Subcutaneous abdominal adipose tissue (tissue), 5 donors: ENCODE results near the gene PLEKHA6.

ENCODE experiments used
- H3K27ac ChIP-seq: one replicate; pipeline ENCODE4 v1.7.0; 2013; ENCODE audit warnings: low read depth, mild to moderate bottlenecking, inconsistent platforms, low read length, moderate library complexity
- H3K27me3 ChIP-seq, 5 donors: one replicate each; pipeline ENCODE4 v1.7.0; 2013; ENCODE audit warnings: low read length in 5 of 5, inconsistent platforms in 1 of 5; ENCODE audit not compliant: control insufficient read depth in 5 of 5, insufficient read depth in 4 of 5
- H3K36me3 ChIP-seq, 5 donors: one replicate each; pipeline ENCODE4 v1.7.0; 2013; ENCODE audit warnings: low read length in 5 of 5; ENCODE audit not compliant: control insufficient read depth in 5 of 5, insufficient read depth in 5 of 5
- H3K4me1 ChIP-seq, 5 donors: one replicate each; pipeline ENCODE4 v1.7.0; 2013; ENCODE audit warnings: low read length in 5 of 5, mild to moderate bottlenecking in 3 of 5, moderate library complexity in 1 of 5; ENCODE audit not compliant: control insufficient read depth in 5 of 5, insufficient read depth in 5 of 5
- H3K4me3 ChIP-seq, 5 donors: one replicate each; pipeline ENCODE4 v1.7.0; 2013; ENCODE audit warnings: low read length in 5 of 5, low read depth in 1 of 5
- H3K9ac ChIP-seq, 5 donors: one replicate each; pipeline ENCODE4 v1.7.0; 2013; ENCODE audit warnings: low read length in 5 of 5, mild to moderate bottlenecking in 4 of 5, moderate library complexity in 3 of 5
- H3K9me3 ChIP-seq, 5 donors: one replicate each; pipeline ENCODE4 v1.7.0; 2013; ENCODE audit warnings: low read length in 5 of 5; ENCODE audit not compliant: control insufficient read depth in 5 of 5
- donor health status: healthy.
- donor health status: healthy.
- donor health status: healthy.
- donor health status: healthy.
- donor health status: healthy.

PLEKHA6 gene

GRCh38 chr1:204359474-204360255, at the start of gene PLEKHA6:
TSS of gene PLEKHA6 (minus strand) at chr1:204359929. CDS start at chr1:204273727, 86,202 bp downstream.
- peaks cover 0 to 27% (median 18%) of the 10 kb centered on the region in 5 donors for H3K4me1 ChIP-seq
- H3K9ac ChIP-seq: no peak within 1 kb of the TSS
- no peak within 1 kb of the TSS for H3K4me3 ChIP-seq

DNA sequence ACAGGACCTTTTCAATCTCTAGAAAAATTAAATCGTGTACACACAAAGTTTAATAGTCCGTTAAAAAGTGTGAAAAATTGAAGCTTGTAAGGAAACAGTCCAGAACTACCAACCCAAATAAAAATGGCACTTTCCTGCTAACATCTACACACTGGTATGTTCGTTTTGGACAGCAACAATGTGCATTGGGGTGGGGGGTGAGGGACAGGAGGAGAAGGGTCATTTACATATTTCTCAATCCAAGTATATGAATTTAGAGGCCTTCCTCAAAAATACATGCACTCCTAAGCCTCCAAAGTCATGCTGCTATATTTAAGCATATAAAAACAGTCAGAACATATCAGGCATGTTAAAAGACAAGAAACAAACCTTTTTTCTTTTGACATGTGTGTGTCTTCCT, 49.4 kb upstream of the PLEKHA6 start:
- H3K9ac ChIP-seq: peak overlapping the region; percentile 90 to 100 (median 99)
- no peaks in the 10 kb centered on the region for H3K27me3 ChIP-seq
- peaks cover 19 to 22% (median 20%) of the 10 kb centered on the region in 5 donors for H3K36me3 ChIP-seq
- H3K27ac ChIP-seq: peak overlapping the region; percentile 99
- peak overlapping the region; percentile 96 to 100 (median 97) for H3K4me3 ChIP-seq
- no peaks in the 10 kb centered on the region for H3K9me3 ChIP-seq
- H3K4me1 ChIP-seq: peaks cover 0 to 56% (median 39%) of the 10 kb centered on the region in 5 donors

More at GRCh38 chr1:204359474-204360255, at the start of gene PLEKHA6:
- Histone ChIP-seq H3K27ac (no peak within 1 kb of the TSS), H3K9me3 (no peaks in the 10 kb centered on the region), H3K27me3 (peaks cover 0 to 13% (median 0%) of the 10 kb centered on the region in 5 donors), H3K36me3 (no peaks in the 10 kb centered on the region)

DNA sequence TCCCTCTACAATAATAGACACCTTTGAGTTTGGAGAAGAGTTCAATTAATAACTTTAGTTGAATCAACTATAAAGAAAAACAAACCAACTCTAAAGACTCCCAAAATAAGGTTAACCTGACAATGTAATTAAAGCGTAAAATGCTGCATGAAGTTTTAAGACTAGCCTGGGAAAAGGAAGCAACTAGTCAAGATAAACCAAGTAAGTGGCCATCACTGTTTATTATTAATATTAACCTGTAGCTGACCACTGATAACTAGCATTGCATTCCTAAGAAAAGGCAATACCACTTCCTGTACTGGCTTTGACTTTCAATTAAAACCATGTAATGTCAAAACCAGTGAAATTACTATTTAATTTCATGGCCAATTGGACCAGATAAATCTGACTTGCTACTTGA, 48.9 kb upstream of the PLEKHA6 start:
- H3K9me3 ChIP-seq: no peaks in the 10 kb centered on the region
- H3K4me1 ChIP-seq: peaks cover 0 to 56% (median 40%) of the 10 kb centered on the region in 5 donors
- peaks cover 23 to 27% (median 25%) of the 10 kb centered on the region in 5 donors for H3K36me3 ChIP-seq
- H3K27me3 ChIP-seq: no peaks in the 10 kb centered on the region
- H3K27ac ChIP-seq: peak overlapping the region; percentile 99
- H3K9ac ChIP-seq: peak overlapping the region; percentile 90 to 100 (median 99)
- peak overlapping the region; percentile 96 to 100 (median 97) for H3K4me3 ChIP-seq

DNA sequence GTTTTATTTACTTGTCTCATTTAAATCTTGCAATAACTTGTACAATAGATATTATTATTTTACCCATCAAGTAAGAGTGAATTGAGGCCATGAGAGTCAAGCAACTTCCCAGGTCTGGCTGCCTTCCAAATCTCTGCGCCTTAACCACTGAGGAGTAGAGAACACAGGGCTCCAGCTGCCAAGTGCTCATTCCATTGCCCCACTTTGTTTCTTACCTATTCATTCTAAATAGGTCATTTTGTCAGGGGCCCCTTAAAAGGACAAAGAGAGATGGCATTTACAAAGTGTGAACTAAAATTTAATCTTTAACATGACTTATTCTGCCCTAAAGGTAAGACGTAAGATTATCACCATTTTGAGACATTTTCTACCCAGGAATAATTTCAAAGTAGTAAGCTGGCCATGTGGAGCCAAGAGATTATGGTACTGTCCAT, 48.4 kb upstream of the PLEKHA6 start:
- Histone ChIP-seq H3K27ac (peak overlapping the region; percentile 99), H3K9ac (peak overlapping the region; percentile 90 to 100 (median 99)), H3K9me3 (no peaks in the 10 kb centered on the region), H3K4me3 (peak overlapping the region; percentile 96 to 100 (median 97)), H3K36me3 (peaks cover 28 to 30% (median 29%) of the 10 kb centered on the region in 5 donors), H3K4me1 (peaks cover 0 to 56% (median 40%) of the 10 kb centered on the region in 5 donors), H3K27me3 (no peaks in the 10 kb centered on the region)

- Histone ChIP-seq H3K9me3 (no peaks in the 10 kb centered on the region), H3K4me1 (peaks cover 0 to 52% (median 39%) of the 10 kb centered on the region in 5 donors), H3K27me3 (no peaks in the 10 kb centered on the region), H3K36me3 (peaks cover 31 to 37% (median 35%) of the 10 kb centered on the region in 5 donors), H3K9ac (peak overlapping the region; percentile 90 to 100 (median 99)), H3K4me3 (peak overlapping the region; percentile 96 to 100 (median 97)), H3K27ac (peak overlapping the region; percentile 99)
Measured at GRCh38 chr1:204407295-204407971, 47.7 kb upstream of the PLEKHA6 start.

GRCh38 chr1:204406621-204407020, 46.9 kb upstream of the PLEKHA6 start:
- H3K36me3 ChIP-seq: peaks cover 31 to 42% (median 38%) of the 10 kb centered on the region in 5 donors
- peak overlapping the region; percentile 75 to 100 (median 99) for H3K9ac ChIP-seq
- H3K27ac ChIP-seq: peak overlapping the region; percentile 99
- H3K9me3 ChIP-seq: no peaks in the 10 kb centered on the region
- no peaks in the 10 kb centered on the region for H3K27me3 ChIP-seq
- H3K4me3 ChIP-seq: peak overlapping the region; percentile 96 to 100 (median 97)
- H3K4me1 ChIP-seq: peaks cover 0 to 48% (median 36%) of the 10 kb centered on the region in 5 donors

- H3K4me3 ChIP-seq: peak overlapping the region; percentile 96 to 100 (median 97)
- peak overlapping the region in 2 of 5 donors; percentile 99 for H3K9ac ChIP-seq
- no peaks in the 10 kb centered on the region for H3K27me3 ChIP-seq
- H3K36me3 ChIP-seq: peaks cover 34 to 47% (median 40%) of the 10 kb centered on the region in 5 donors
- H3K4me1 ChIP-seq: peaks cover 0 to 48% (median 36%) of the 10 kb centered on the region in 5 donors
- peak overlapping the region; percentile 32 for H3K27ac ChIP-seq
- no peaks in the 10 kb centered on the region for H3K9me3 ChIP-seq
Measured at GRCh38 chr1:204405988-204406387, 46.3 kb upstream of the PLEKHA6 start.

- no peak overlapping the region for H3K4me3 ChIP-seq
- no peak overlapping the region for H3K27ac ChIP-seq
- no peak overlapping the region for H3K9ac ChIP-seq
- peaks cover 0 to 38% (median 26%) of the 10 kb centered on the region in 5 donors for H3K4me1 ChIP-seq
- peaks cover 40 to 61% (median 51%) of the 10 kb centered on the region in 5 donors for H3K36me3 ChIP-seq
- no peaks in the 10 kb centered on the region for H3K9me3 ChIP-seq
- no peaks in the 10 kb centered on the region for H3K27me3 ChIP-seq
Measured at GRCh38 chr1:204404629-204405028, 44.9 kb upstream of the PLEKHA6 start.

DNA sequence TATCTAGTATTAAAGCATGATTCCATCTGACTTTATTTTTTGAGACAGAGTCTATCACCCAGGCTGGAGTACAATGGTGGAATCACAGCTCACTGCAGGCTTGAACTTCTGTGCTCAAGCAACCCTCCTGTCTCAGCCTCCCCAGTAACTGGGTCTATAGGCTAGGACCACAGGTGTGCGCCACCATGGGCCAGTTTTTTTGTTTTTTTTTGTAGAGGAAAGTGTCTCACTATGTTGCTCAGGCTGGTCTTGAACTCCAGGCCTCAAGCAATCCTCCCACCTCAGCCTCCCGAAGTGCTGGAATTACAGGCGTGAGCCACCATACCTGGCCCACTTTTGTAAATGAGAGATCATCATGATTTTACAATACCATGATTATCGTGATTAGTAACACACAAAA, 42.7 kb upstream of the PLEKHA6 start:
- Histone ChIP-seq H3K4me3 (no peak overlapping the region), H3K27me3 (no peaks in the 10 kb centered on the region), H3K27ac (no peak overlapping the region), H3K4me1 (peaks cover 0 to 35% (median 20%) of the 10 kb centered on the region in 5 donors), H3K36me3 (peaks cover 48 to 71% (median 55%) of the 10 kb centered on the region in 5 donors), H3K9ac (no peak overlapping the region), H3K9me3 (no peaks in the 10 kb centered on the region)
